RWPE2 (cell line): ENCODE results near the gene FAM184B.

Experiments used
- ATAC-seq: fragments of 200-7000 bp; cut with Tn5 transposase; 3 replicates; pipeline ENCODE4 v1.9.1; 2021; ENCODE audit warnings: low read depth
- DNase-seq: peaks from one replicate; pipeline ENCODE4 v3.0.0-alpha.2; 2020; ENCODE audit warnings: low spot score
- H3K27ac ChIP-seq: fragments of 450-650 bp; 2 replicates; pipeline ENCODE4 v1.5.1; 2017; ENCODE audit warnings: mild to moderate bottlenecking; ENCODE audit not compliant: poor library complexity, severe bottlenecking
- H3K27me3 ChIP-seq: fragments of 250-450 bp; sonication (Bioruptor Pico); 2 replicates; pipeline ENCODE4 v1.5.1; 2021; ENCODE audit warnings: mild to moderate bottlenecking, moderate library complexity; ENCODE audit not compliant: insufficient read depth, poor library complexity, severe bottlenecking
- H3K36me3 ChIP-seq: fragments of 250-450 bp; sonication (Bioruptor Pico); 2 replicates; pipeline ENCODE4 v1.5.1; 2020; ENCODE audit warnings: low read depth, mild to moderate bottlenecking, moderate library complexity
- H3K4me1 ChIP-seq: fragments of 250-450 bp; sonication (Bioruptor Pico); 2 replicates; pipeline ENCODE4 v1.5.1; 2021; ENCODE audit warnings: mild to moderate bottlenecking, moderate library complexity; ENCODE audit not compliant: insufficient read depth, poor library complexity, severe bottlenecking
- H3K4me3 ChIP-seq: fragments of 250-450 bp; sonication (Bioruptor Pico); 2 replicates; pipeline ENCODE4 v1.5.1; 2021; ENCODE audit warnings: mild to moderate bottlenecking, moderate library complexity; ENCODE audit not compliant: severe bottlenecking
- H3K9me3 ChIP-seq: fragments of 250-450 bp; sonication (Bioruptor Pico); 2 replicates; pipeline ENCODE4 v1.5.1; 2021; ENCODE audit warnings: mild to moderate bottlenecking, moderate library complexity; ENCODE audit not compliant: severe bottlenecking
- TF ChIP-seq, protein P1 (sequence below): fragments of 450-650 bp; IDR thresholded peaks from one replicate; pipeline ENCODE4 v1.5.1; 2017; ENCODE audit warnings: mild to moderate bottlenecking, moderate library complexity; ENCODE audit not compliant: poor library complexity, severe bottlenecking

Gene FAM184B

DNA sequence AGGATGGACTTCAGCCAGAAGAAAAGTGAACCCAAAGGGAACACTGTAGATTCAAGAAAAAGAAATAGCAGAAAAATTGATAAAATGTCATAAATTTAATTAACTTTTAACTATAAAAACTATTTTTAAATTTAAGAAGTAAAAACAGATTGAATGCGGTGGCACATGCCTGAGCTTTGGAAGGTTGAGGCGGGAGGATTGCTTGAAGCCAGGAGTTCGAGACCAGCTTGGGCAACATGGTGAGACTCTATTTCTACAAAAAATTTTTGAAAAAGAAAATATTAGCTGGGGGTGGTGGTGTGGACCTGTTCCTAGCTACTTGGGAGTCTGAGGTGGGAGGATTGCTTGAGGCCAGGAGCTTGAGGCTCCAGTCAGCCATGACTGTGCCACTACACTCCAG lies 3.0 kb downstream of the FAM184B start:
- no peak for ATAC-seq
- H3K27me3 ChIP-seq: peaks cover 35% of the 10 kb centered on the region
- TF ChIP-seq, protein P1, sequence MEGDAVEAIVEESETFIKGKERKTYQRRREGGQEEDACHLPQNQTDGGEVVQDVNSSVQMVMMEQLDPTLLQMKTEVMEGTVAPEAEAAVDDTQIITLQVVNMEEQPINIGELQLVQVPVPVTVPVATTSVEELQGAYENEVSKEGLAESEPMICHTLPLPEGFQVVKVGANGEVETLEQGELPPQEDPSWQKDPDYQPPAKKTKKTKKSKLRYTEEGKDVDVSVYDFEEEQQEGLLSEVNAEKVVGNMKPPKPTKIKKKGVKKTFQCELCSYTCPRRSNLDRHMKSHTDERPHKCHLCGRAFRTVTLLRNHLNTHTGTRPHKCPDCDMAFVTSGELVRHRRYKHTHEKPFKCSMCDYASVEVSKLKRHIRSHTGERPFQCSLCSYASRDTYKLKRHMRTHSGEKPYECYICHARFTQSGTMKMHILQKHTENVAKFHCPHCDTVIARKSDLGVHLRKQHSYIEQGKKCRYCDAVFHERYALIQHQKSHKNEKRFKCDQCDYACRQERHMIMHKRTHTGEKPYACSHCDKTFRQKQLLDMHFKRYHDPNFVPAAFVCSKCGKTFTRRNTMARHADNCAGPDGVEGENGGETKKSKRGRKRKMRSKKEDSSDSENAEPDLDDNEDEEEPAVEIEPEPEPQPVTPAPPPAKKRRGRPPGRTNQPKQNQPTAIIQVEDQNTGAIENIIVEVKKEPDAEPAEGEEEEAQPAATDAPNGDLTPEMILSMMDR: no peak
- H3K36me3 ChIP-seq: no peaks in the 10 kb centered on the region
- H3K9me3 ChIP-seq: no peaks in the 10 kb centered on the region
- H3K4me1 ChIP-seq: no peaks in the 10 kb centered on the region
- no peak overlapping the region for H3K27ac ChIP-seq
- no peak overlapping the region for H3K4me3 ChIP-seq
- DNase-seq: no peak

DNA sequence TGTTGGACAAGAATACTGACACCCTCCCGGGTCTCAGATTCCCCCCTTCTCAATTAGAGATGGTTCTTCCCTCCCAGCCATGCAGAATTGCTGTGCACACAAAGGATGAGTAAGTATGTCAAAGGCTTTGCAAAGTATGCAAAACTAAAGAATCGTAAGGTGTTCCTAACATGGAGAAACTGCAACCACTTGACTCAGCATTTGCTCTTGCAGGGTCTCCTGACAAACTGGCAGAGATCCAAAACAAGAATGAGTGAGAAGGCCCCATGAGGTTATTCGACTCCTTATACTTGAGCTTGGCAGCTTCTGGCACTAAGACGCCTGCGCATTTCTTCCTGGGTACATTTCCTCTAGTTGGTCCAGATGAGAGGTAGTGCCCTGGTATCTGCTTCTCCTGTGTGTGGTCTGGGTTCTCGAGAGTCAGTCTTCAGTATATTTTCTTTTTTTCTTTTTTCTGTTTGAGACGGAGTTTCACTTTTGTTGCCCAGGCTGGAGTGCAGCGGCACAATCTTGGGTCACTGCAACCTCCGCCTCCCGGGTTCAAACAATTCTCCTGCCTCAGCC lies 8.2 kb downstream of the FAM184B start:
- Histone ChIP-seq H3K36me3 (no peaks in the 10 kb centered on the region), H3K9me3 (no peaks in the 10 kb centered on the region), H3K27me3 (no peaks in the 10 kb centered on the region), H3K4me3 (no peak overlapping the region), H3K4me1 (peaks cover 3% of the 10 kb centered on the region), H3K27ac (no peak overlapping the region)
- TF ChIP-seq, protein P1: no peak
- no peak for ATAC-seq
- no peak for DNase-seq

DNA sequence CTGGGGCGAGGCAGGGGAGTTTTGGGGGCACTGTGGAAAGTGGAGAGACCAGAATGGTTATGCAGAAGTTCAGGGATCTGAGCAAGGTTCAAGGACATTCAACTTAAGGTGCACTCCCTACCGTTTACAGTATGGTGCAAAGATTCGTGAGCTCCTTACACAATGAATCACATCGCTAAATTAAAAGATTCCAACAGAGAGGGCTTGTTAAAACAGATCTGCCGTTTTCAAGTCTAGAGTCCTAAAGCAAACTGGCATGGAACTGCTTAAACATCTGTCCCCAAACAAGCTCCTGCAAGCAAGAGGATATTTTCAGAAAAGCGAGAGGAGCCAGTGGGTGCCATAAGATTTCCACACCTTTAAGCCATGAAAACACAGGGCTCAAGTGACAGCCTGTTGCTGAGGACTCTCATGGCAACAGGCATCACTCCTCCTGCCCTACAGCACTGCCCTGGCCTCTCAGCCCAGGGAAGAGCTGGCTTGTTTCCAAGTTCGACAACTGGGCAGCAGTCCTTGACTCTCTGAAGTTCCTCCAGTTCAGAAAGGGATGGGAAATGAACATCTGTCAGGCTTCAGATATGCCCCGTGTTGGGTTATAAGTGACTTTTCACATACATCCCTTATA lies 10.0 kb downstream of the FAM184B start:
- H3K4me1 ChIP-seq: peaks cover 3% of the 10 kb centered on the region
- TF ChIP-seq, protein P1: no peak
- ATAC-seq (no peak), DNase-seq (no peak)
- H3K27me3 ChIP-seq: no peaks in the 10 kb centered on the region
- no peak overlapping the region for H3K4me3 ChIP-seq
- H3K36me3 ChIP-seq: no peaks in the 10 kb centered on the region
- H3K9me3 ChIP-seq: no peaks in the 10 kb centered on the region
- no peak overlapping the region for H3K27ac ChIP-seq

DNA sequence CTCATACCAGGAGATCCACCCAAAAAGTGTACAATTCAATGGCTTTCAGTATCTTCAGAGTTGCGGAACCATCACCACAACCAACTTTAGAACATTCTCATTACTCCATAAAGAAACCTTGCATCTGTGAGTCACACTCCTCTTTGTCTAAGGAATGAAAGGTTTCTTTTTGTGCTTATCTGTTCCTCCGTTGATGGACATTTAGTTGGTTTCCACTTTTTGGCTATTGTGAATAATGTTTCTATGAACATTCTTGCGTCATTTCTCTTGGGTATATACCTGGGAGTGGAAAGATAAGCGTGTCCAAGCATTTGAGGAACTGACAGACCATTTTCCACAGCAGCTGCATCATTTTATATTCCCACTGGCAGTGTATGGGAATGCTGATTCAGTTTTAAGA lies 10.6 kb downstream of the FAM184B start:
- TF ChIP-seq, protein P1: no peak
- H3K9me3 ChIP-seq: no peaks in the 10 kb centered on the region
- no peak overlapping the region for H3K27ac ChIP-seq
- H3K36me3 ChIP-seq: no peaks in the 10 kb centered on the region
- no peaks in the 10 kb centered on the region for H3K27me3 ChIP-seq
- H3K4me3 ChIP-seq: no peak overlapping the region
- DNase-seq (no peak), ATAC-seq (no peak)
- peaks cover 3% of the 10 kb centered on the region for H3K4me1 ChIP-seq
